ENCODE measurements around the gene TTC3.
"Not testable (repeated sequence)": the region's sequence is repeated elsewhere in the genome, so short reads cannot be mapped to it uniquely, and the experiment has no call there.

Gene TTC3

GRCh38 chr21:37095821-37096220, 22.8 kb downstream of the TTC3 start:
- DNase-seq = no peak

GRCh38 chr21:37098751-37099150, 25.7 kb downstream of the TTC3 start:
- DNase-seq = no peak

GRCh38 chr21:37100316-37100715, 27.3 kb downstream of the TTC3 start:
- no peak for DNase-seq

- DNase-seq = no peak
Measured at GRCh38 chr21:37101384-37101783, 28.3 kb downstream of the TTC3 start.

GRCh38 chr21:37102746-37103145, 29.7 kb downstream of the TTC3 start:
- not testable (repeated sequence) for DNase-seq

- no peak for DNase-seq
Measured at GRCh38 chr21:37106998-37107397, 33.9 kb downstream of the TTC3 start.

GRCh38 chr21:37111029-37111428, 38.0 kb downstream of the TTC3 start:
- DNase-seq = not testable (repeated sequence)

- not testable (repeated sequence) for DNase-seq
Measured at GRCh38 chr21:37114301-37114700, 41.2 kb downstream of the TTC3 start.

GRCh38 chr21:37116459-37116858, 43.4 kb downstream of the TTC3 start:
- not testable (repeated sequence) for DNase-seq

GRCh38 chr21:37117204-37117603, 44.1 kb downstream of the TTC3 start:
- no peak for DNase-seq

GRCh38 chr21:37118187-37118826, 45.3 kb downstream of the TTC3 start:
- DNase-seq = no peak

- DNase-seq = no peak
Measured at GRCh38 chr21:37119421-37120218, 46.6 kb downstream of the TTC3 start.

GRCh38 chr21:37128076-37128475, 55.0 kb downstream of the TTC3 start:
- no peak for DNase-seq

- DNase-seq = no peak
Measured at GRCh38 chr21:37130971-37131370, 57.9 kb downstream of the TTC3 start.

- no peak for DNase-seq
Measured at GRCh38 chr21:37136261-37136660, 63.2 kb downstream of the TTC3 start.

- no peak for DNase-seq
Measured at GRCh38 chr21:37136744-37137143, 63.7 kb downstream of the TTC3 start.

GRCh38 chr21:37139154-37139553, 66.1 kb downstream of the TTC3 start:
- DNase-seq = no peak

GRCh38 chr21:37139902-37140301, 66.8 kb downstream of the TTC3 start:
- no peak for DNase-seq

- DNase-seq = not testable (repeated sequence)
Measured at GRCh38 chr21:37143392-37143791, 70.3 kb downstream of the TTC3 start.

GRCh38 chr21:37145635-37146111, 72.6 kb downstream of the TTC3 start:
- DNase-seq = no peak

GRCh38 chr21:37146320-37147235, 73.5 kb downstream of the TTC3 start:
- no peak for DNase-seq

- DNase-seq = no peak
Measured at GRCh38 chr21:37149411-37149810, 76.4 kb downstream of the TTC3 start.
